ENCODE measurements around the gene ZCCHC7.
A peak's percentile ranks its signal among the peaks of the same experiment; 100 is the strongest.
"Not testable (repeated sequence)": the region's sequence is repeated elsewhere in the genome, so short reads cannot be mapped to it uniquely, and the experiment has no call there.

Gene ZCCHC7

DNA sequence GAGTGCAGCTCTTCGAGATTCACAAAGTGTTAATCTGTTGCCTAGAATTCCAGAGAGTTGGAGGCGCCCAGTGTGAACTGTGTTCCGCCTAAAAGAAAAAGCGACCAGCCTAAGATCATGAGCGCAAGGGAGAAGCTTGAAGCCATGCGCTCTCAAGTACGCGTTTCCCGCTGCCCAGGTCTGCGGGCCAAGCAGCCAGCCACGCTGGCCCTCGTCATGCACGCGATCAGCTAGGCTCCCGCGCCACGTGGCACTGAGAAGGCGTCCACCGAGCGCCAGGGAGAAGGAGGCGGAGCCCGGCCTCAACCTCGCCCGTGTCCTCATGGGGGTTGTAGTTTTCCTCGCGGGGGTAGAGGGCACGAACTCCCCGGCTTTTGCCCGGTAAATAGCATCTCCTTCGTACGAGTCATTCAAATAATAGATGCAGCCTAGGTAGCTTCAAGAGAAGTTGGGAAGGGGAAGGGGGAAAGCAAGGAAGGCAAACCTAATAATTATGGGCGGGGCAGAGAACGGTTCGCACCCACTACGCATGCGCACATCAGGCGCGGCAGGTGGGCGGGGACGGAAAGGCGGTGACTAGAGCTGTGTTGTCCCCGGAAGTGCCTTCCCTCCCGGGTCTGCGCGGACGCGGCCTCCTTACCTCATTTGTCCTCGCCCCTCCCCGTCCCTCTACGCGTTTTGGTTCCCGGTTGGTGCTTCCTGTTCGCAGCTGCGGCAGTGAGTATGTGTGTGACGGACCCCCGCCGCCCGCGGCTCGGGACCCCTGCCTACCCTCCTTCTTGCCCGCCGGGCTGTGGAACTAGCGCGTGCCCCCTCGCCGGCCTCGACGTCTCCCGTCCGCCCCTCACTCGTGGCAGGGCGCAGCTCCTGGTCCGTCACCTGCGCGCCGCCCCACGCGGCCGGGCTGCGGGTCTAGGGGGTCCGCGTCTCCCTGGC lies at the start of gene ZCCHC7:
ZCCHC7 (plus strand) TSS at position 668 of the 936 bp plus-strand sequence.
- DNase-seq: peak; percentile 98

DNA sequence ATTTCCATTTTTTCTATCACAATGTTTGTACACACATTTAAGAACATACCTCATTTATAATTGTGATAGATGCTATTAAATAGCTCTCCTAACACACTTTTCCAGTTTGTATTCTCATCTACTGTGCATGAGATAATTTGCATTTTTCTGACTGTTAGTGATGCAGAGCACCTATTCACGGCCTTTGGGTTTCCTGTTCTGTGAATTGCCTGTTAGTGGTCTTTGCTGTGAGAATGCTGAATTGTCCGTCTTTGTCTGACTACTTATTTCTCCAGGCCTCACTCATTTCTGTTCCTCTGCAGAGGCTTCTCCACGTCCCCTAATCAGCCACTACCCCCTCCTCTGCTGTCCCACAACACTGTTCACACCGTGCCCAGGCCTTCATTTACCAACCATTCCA lies 45.6 kb upstream of the ZCCHC7 start:
- not testable (repeated sequence) for DNase-seq

DNA sequence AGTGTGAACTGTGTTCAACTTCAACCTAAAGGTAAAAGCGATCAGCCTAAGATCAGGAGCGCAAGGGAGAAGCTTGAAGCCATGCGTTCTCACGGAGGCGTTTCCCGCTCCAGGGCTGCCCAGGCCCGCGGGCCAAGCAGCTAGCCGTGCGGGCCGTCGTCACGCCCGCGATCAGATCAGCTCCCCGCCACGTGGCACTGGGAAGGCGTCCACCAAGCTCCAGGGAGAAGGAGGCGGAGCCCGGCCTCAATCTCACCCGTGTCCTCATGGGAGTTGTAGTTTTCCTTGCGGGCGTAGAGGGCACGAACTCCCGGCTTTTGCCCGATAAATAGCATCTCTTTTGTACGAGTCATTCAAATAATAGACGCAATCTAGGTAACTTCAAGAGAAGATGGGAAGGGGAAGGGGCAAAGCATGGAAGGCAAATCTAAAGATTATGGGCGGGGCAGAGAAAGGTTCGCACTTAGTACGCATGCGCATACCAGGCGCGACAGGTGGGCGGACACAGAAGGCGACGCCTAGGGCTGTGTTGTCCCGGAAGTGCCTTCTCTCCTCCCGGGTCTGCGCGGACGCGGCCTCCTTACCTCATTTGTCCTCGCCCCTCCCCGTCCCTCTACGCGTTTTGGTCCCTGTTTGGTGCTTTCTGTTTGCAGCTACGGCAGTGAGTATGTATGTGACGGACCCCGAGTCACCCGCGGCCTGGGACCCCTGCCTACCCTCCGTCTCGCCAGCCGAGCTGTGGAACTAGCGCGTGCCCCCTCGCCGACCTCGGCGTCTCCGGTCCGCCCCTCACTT lies 40.8 kb upstream of the ZCCHC7 start:
- peak; percentile 85 for DNase-seq

DNA sequence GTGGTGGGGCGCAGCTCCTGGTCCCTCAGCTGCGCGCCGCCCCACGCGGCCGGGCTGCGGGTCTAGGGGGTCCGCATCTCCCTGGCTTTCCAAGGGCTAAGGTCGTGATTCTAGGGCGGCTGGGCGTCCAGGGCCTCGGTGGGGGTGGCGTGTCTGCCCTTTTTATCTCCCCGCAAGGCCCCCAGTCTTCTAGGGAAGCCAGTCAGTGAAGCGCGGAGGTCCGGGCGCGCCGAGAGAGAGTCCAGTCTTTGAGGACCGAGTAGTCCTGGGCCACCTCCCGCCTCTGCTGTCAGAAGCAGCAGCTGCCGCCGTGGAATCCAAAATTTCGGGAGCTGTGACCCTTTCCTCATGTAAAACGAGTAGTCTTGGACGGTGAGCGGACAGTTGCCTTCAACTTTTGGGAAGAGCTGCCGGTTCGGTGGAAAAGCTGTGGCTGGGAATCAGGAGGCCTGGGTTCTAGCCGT lies 40.2 kb upstream of the ZCCHC7 start:
- DNase-seq: not testable (repeated sequence)

DNA sequence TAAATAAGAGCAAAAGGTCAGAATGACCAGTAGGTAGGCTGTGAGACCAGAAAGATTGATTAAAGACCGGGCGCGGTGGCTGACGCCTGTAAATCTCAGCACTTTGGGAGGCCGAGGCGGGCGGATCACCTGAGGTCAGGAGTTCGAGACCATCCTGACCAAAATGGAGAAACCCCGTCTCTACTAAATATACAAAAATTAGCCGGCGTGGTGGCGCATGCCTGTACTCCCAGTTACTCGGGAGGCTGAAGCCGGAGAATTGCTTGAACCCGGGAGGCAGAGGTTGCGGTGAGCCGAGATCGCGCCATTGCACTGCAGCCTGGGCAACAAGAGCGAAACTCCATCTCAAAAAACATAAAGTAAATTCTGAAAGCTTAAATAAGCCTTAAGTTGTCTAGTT lies 38.9 kb upstream of the ZCCHC7 start:
- DNase-seq: not testable (repeated sequence)

DNA sequence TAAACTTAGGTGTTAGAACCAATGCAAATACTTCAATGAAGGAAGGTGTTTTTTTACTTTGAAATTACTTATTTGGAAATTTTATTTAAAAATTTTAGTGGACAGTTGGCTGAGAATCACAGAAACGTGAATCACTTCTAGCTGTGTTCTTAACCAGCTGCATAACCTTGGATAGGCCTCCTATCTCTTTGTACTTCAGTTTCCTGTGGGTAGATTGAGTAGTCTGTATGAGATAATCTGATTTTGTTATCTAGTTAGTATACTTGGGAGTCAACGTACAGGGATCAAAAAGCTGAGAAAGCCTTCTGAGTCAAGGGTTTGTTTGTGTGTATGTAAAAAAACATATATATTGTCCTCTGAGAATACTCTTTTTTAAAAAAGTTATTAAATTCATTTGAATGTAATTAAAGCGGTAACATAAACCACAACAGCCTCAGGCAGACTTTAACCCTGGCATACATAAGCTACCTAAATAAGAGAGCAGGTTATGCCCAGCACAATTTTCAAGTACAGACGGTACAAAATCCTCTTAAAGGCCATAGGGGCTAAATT lies 38.1 kb upstream of the ZCCHC7 start:
- no peak for DNase-seq

DNA sequence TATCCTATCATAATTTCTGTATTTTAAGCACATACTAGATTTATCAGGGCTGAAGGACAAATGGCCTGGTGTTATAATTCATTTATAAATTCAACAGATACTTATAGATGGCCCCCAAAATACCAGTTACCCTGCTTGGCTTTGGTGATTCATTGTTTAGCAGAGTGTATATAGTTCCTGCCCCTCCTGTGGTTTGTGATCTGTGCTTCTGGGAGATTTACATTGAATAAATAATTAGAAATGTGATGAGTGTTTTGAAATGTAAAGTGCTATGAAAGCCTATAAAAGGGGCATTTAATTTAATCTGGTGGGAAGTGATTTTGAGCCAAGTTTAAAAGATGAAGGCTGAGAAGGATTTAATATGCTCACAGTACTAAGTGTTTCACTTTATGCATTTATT lies 36.7 kb upstream of the ZCCHC7 start:
- no peak for DNase-seq

DNA sequence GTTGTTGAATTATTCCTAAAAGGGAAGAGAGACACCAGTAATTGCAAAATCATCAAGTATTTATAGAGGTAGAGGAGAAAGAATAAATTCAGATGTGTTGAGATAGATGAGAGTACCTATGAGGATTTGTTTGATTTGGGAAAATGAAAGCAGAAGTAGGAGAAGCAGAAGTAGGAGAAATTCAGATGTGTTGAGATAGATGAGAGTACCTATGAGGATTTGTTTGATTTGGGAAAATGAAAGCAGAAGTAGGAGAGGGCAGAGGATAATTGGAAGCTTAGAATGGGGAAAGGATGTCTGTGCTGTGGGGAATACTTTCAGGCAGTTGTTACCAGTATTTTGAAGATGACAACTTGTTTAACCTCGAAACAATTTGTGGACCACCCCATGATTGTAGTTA lies 35.1 kb upstream of the ZCCHC7 start:
- no peak for DNase-seq

DNA sequence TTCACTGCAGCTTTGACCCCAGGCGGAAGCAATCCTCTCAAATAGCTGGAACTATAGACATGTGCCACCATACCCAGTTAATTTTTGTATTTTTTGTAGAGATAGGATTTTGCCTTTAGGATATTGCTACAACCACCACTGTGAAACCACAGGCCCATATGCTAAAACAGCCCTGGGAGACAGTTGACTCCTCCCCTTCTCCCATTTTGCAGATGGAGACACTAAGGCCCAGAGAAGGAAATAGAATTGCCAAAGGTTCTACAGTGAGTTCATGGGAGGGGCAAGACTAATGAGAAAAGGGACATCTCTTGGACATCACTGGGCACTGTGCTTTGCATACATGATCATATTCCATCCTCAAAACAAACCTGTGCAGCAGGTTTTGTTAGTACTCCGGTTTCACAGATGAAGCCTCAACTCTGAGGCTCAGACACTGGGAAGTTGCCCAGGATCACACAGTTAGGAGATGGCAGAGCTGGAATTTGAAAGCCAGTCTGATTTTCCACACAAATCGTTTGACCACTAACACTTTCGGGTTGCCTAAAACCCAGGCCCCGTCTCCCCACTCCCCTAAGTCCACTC lies 27.6 kb upstream of the ZCCHC7 start:
- DNase-seq: not testable (repeated sequence)

DNA sequence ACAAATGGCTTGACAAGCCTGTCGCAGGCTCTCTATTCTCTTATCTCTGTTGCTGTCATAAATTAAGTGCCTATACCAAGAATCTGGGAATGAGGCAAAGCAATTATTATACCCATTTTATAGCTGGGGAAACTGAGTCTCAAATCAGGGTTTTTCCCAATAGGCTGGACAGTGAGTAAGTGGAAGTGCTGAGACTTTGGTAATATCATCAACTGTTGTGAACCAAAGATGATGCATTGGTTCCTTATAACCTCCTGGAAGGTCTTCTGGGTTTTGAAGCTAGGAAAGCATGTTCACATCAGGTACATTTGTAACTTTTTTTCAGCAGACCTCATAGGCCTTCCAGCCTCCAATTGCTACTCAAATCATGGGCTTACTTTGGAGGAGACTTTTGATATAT lies 25.6 kb upstream of the ZCCHC7 start:
- no peak for DNase-seq

DNA sequence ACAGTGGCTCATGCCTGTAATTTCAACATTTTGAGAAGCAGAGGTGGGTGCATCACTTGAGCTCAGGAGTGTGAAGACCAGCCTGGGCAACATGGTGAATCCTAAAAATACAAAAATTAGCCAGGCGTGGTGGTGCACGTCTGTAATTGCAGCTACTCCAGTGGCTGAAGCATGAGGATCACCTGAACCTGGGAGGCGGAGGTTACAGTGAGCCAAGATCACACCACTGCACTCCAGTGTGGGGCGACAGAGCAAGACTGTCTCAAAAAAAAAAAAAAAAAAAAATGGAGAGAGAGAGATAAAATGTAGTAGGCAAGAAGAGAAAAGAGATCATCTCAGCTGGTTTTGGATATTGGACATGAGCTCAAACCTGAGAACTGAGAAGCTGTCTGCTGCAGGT lies 23.7 kb upstream of the ZCCHC7 start:
- DNase-seq: no peak

DNA sequence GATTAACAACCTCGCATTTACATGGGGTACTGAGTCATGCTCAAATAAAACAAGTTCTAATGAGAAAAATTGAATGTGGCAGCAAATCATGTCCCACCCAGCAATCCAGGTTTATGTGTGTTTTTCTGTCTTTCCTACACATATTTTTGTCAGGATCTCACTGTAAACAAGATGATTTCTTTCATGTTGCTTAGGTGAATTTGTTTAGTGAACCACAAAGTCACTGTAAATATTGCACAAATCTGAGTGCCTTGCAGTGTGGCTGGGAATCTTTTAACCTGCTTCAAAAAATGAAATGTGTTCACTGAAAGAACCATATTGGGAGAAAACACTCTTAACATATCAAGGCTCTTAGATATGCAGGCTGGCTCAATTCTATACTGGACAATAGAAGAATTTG lies 23.1 kb upstream of the ZCCHC7 start:
- DNase-seq: no peak

DNA sequence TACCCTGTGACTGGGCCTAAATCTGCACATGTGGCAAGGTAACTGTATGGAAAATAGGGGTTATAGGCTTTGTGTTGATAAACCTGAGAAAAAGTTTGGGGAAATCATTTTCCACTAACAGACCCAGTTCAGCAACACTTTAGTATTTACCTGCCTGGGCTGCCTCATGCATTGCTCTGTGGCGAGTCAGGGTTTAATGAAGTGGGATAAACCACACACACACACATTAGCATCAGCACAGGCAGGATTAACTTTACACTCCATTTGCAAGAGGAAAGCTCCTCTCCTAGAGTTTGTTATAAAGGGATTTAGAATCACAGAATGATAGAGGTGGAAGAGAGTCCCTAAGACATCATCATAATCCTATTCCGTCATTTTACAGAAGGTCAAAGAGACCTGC lies 20.0 kb upstream of the ZCCHC7 start:
- DNase-seq: no peak

DNA sequence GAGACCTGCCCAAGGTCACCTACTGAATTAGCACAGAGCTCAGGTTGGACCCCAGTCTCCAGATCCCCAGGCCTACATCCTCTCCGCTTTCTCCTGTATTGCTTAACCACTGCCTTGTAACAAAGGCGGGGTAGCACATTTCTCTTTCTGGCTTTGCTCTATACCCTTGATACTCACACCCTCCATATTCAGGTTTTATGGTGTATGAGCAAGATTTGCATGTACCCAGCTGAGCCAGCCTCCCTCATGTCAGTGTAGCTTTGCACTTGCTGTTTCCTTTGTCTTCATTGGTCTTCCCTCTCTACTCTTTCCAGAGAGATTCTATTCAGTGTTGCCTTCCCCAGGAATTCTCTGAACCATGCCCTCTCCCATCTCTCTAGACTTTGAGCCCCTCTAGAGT lies 19.6 kb upstream of the ZCCHC7 start:
- no peak for DNase-seq

DNA sequence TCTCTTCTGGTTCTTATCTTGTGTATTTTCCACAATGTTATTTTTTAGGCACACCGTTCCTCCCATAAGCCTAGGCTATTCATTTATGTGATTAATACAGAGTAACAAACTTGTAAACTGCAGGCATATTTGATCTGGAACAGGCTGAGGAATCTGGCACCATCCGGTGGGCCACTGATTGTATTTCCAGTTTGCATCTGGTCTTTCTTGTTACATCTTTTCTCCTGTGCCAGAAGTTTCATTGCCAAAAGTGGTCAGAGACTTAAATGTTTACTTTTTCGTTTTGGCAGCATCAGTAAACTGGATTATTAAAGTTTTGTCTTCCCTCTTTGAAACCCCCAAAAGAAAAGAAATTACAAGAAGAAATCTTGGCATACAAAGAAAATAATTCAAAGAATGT lies 17.9 kb upstream of the ZCCHC7 start:
- no peak for DNase-seq

DNA sequence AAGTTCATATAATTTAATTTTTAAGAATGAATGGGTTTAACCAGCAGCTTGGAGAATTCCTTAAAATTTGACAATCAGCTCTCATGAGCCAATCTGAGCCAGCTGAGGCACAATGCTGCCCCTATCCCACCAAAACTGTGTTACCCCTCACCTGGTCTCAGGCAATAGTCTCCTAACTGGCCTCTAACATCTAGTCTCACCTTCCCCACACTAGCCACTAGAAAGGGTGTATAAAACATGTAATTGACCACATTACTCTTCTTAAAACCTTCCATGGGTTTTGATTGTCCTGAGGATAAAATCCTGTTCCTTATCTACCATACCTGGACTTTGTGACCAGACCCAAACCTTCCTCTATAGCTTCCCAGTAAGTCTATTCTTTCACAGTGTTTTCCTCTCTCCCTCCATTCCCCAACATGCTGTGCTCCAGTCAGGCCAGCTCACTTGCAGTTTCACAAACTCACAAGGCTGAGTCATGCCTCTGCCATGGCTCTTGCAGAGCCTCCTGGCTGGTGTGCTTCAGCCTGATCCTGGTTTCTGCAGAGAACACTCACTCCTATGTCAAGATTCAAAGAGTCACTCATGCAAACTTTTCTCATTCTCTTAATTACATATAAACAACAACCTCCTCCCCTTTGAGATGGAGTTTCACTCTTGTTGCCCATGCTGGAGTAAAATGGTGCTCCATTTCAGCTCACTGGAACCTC lies 16.0 kb upstream of the ZCCHC7 start:
- DNase-seq: no peak

DNA sequence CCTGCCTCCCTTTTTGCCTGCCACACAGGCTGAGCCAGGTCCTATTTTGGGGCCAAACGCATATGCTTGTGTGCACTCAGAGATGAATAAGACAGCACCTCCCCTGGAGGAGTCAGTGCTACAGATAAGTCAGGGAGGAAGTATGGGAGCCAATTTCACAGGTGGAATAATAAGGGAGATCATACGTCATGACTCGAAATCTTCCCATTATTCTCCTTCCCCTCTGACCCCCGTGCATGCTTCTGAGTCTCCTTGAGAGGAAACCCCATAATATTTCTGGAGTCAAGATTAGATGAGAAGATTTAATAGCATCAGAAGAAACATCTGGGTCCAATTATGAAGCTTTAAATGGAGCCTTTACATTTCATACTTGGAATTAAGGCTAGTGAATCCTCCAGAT lies 15.1 kb upstream of the ZCCHC7 start:
- no peak for DNase-seq

DNA sequence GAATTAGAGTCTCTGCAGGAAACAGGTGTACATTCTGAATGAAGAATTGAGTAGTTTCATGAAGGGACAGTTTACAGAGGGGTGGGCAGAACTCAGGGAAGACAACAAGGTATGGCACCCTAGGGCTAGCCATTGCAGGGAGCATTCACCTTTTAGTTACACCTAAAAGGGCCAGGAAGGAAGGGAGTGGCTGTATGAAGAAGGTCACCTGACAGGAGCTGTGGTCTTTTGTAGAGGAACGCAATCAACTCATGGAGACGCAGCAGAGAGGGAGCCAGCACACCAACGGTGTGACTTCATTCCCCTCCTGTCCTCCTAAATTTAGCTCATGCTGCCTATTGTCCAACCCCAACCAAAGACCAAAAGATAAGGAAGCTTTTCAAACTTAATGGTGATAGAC lies 12.7 kb upstream of the ZCCHC7 start:
- no peak for DNase-seq

DNA sequence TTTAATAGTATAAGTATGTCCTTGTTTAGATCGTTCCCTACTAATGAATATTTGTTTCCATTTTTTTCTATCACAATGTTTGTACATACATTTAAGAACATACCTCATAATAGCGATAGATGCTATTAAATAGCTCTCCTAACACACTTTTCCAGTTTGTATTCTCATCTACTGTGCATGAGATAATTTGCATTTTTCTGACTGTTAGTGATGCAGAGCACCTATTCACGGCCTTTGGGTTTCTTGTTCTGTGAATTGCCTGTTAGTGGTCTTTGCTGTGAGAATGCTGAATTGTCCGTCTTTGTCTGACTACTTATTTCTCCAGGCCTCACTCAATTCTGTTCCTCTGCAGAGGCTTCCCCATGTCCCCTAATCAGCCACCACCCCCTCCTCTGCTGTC lies 5.9 kb upstream of the ZCCHC7 start:
- DNase-seq: not testable (repeated sequence)

DNA sequence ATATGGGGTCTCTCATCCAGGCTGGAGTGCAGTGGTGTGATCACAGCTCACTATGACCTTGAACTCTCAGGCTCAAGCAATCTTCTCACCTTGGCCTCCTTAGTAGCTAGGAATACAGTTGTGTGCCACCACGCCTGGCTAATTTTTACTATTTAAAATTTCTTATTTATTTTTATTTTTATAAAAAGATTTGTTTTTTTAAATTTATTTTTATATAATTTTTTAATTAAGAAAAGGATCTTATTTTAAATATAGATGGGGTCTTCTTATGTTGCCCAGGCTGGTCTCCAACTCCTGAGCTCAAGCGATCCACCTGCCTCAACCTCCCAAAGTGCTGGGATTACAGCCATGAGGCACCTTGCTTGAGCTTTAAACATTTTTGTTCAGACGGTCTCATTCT lies 2.4 kb upstream of the ZCCHC7 start:
- DNase-seq: no peak

DNA sequence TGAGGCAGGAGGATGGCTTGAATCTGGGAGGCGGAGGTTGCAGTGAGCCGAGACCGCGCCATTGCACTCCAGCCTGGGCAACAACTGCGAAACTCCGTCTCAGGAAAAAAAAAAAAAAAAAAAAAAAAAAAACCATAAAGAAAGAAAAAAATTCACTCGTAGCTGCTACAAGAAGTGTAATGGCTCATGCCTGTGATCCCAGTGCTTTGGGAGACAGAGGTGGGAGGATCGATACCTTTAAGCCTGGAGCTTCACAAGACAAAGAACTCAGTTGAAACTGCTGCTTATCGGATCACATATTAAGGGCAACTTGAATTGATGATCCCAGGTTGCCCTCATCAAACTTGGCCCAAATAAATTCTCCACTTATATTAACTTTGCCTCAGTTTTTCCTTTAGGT lies 1.0 kb upstream of the ZCCHC7 start:
- DNase-seq: no peak

DNA sequence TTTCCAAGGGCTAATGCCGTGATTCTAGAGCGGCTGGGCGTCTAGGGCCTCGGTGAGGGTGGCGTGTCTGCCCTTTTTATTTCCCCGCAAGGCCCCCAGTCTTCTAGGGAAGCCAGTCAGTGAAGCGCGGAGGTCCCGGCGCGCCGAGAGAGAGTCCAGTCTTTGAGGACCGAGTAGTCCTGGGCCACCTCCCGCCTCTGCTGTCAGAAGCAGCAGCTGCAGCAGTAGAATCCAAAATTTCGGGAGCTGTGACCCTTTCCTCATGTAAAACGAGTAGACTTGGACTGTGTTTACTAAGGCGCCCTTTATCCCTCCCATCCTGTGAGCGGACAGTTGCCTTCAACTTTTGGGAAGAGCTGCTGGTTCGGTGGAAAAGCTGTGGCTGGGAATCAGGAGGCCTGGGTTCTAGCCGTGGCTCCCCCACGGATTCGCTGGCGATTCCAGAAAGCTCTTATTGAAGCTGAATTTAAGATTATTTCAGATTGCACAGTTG lies 515 bp downstream of the ZCCHC7 start:
- DNase-seq: not testable (repeated sequence)
